HepG2 (cell line): Measurements from ENCODE around the gene PSMA7. TPM values are rescaled to one million over a fixed set of nuclear protein-coding genes. Genes with fewer than 3 reads are reported as not detected.

Experiments used
- DMAP1 ChIP-seq: IDR thresholded peaks from 2 replicates; pipeline ENCODE4 v1.6.1; 2016
- DPF2 ChIP-seq: sonication (generic); formaldehyde crosslinking; IDR thresholded peaks from 2 replicates; pipeline ENCODE4 v1.4.0; 2020; ENCODE audit warnings: mild to moderate bottlenecking, low read depth, missing genetic modification reagents, borderline replicate concordance
- JUND ChIP-seq: sonication (generic); formaldehyde crosslinking; IDR thresholded peaks from 2 replicates; pipeline ENCODE4 v1.8.0; 2022; ENCODE audit warnings: mild to moderate bottlenecking, missing genetic modification reagents
- MTA3 ChIP-seq: sonication (generic); formaldehyde crosslinking; IDR thresholded peaks from 2 replicates; pipeline ENCODE4 v1.4.0; 2020; ENCODE audit warnings: missing genetic modification reagents
- MYPOP ChIP-seq: sonication (generic); formaldehyde crosslinking; IDR thresholded peaks from 2 replicates; pipeline ENCODE4 v1.8.1; 2023; ENCODE audit warnings: mild to moderate bottlenecking, moderate library complexity, missing genetic modification reagents
- NKX3-1 ChIP-seq: sonication (generic); formaldehyde crosslinking; IDR thresholded peaks from 2 replicates; pipeline ENCODE4 v1.5.0; 2020; ENCODE audit warnings: missing genetic modification reagents
- SATB2 ChIP-seq: sonication (generic); formaldehyde crosslinking; IDR thresholded peaks from 2 replicates; pipeline ENCODE4 v1.5.0; 2020; ENCODE audit warnings: missing genetic modification reagents
- SETDB1 ChIP-seq: sonication (generic); formaldehyde crosslinking; IDR thresholded peaks from 2 replicates; pipeline ENCODE4 v1.5.1; 2020; ENCODE audit warnings: missing genetic modification reagents, mild to moderate bottlenecking, borderline replicate concordance
- SRSF4 ChIP-seq: fragments of 200-400 bp; formaldehyde crosslinking; IDR thresholded peaks from one replicate; pipeline ENCODE4 v1.6.1; 2018; ENCODE audit warnings: mild to moderate bottlenecking, low read depth, low read length, moderate library complexity; ENCODE audit not compliant: poor library complexity, severe bottlenecking
- XBP1 ChIP-seq: sonication (generic); formaldehyde crosslinking; IDR thresholded peaks from 2 replicates; pipeline ENCODE4 v1.5.0; 2020; ENCODE audit warnings: missing genetic modification reagents
- ZKSCAN1 ChIP-seq: fragments of 150-350 bp; IDR thresholded peaks from 2 replicates; pipeline ENCODE4 v1.6.1; 2014; ENCODE audit warnings: low read length
- ZMAT3 ChIP-seq: sonication (generic); formaldehyde crosslinking; conservative IDR thresholded peaks from 2 replicates; pipeline ENCODE4 v1.7.0; 2021; ENCODE audit warnings: missing genetic modification reagents
- ZNF121 ChIP-seq: sonication (generic); formaldehyde crosslinking; IDR thresholded peaks from 2 replicates; pipeline ENCODE4 v1.5.0; 2020; ENCODE audit warnings: mild to moderate bottlenecking, missing genetic modification reagents
- ZNF253 ChIP-seq: sonication (generic); formaldehyde crosslinking; IDR thresholded peaks from 2 replicates; pipeline ENCODE4 v1.8.0; 2022; ENCODE audit warnings: mild to moderate bottlenecking, missing genetic modification reagents, borderline replicate concordance
- polyA plus RNA-seq, 8 experiments: library from polyadenylated mRNA; depleted of rRNA in 3 of 8; stranded (reverse) in 7 of 8; unstranded in 1 of 8; fragments of >200 nt; fragmentation: Illumina TruSeq in 4 of 8; extraction: Trizol in 4 of 8; gene quantifications; 2 replicates each; pipeline versions ENCODE4 v1.2.1 to v1.2.3, GENCODE V29; 2011 to 2016; ENCODE audit warnings: low read depth in 4 of 8, missing spikeins in 1 of 8, mixed read lengths in 1 of 8; ENCODE audit not compliant: insufficient read depth in 1 of 8
- total RNA-seq, 5 experiments: library from RNA; depleted of rRNA; stranded (reverse); fragments of >200 nt; fragmentation: Illumina TruSeq; extraction: Trizol; gene quantifications; 2 replicates each; pipeline ENCODE4 v1.2.3, GENCODE V29; 2016; ENCODE audit warnings: low read depth in 1 of 5
- TF ChIP-seq, protein P1 (sequence below): IDR thresholded peaks from 2 replicates; pipeline ENCODE4 v1.4.0; 2020; ENCODE audit warnings: mild to moderate bottlenecking, missing genetic modification reagents
- TF ChIP-seq, protein P2 (sequence below): IDR thresholded peaks from 2 replicates; pipeline ENCODE4 v1.6.1; 2012; ENCODE audit warnings: inconsistent platforms
- TF ChIP-seq, protein P3 (sequence below): sonication (generic); formaldehyde crosslinking; IDR thresholded peaks from 2 replicates; pipeline ENCODE4 v1.5.1; 2020; ENCODE audit warnings: mild to moderate bottlenecking, missing genetic modification reagents, moderate library complexity

PSMA7 gene
- total and polyA plus RNA-seq, 2 of the 13 experiments (the other 11 are each of a cell fraction or from before 2014, with no cell fraction given): 531 to 631 TPM

DNA sequence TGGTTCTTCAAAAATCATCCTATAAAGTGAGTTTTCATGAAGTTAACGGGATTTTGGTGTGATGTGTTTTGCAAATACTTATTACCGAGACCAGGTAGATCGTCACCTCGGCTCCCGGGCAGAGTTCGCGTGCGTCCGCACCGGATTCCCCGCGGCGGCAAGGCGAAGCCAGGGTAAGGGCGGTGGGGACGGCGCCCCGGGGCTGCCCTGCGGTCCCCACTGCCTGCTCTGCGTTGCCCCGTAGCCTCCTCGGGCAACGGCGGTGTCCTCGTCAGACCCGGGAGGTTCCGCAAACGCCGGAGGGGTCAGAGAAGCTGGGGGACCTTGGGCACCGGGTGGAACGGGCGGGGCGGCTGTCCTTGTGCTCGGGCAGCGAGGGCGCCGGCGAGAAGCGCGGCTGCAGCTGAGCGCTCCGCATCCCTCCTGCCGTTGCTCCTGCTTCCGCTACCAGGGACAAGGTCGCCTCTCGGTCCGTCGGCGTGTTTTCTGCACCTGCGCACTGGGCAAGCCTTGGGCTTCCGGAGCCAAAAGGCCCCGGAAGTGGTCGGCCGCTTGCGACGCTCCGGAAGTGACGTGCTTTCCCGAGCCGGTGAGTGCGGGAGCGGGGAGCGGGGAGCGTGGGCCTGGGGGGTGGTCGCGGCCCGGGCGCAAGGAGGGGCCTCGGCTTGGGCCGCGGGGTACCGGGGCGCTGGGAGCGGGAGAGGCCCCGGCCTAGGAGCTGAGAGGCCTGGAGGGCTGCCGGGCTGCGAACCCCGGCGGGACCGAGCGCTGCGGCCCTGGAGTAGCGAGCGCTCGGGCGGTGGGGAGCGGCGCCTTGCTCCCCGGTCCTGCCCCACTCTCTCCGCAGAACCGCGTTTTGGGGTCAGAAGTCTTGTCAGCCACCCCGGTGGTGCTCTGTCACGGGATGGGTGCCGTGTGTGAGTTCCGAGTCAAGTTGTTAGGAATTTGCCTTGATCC, 39.6 kb upstream of the PSMA7 start, which contains the start of gene MTG2 (continued):
- peak; percentile 80 for TF ChIP-seq XBP1
- peak; percentile 99 for TF ChIP-seq NKX3-1 (CRISPR knock-in tag)
- peak; percentile 90 for TF ChIP-seq ZMAT3 (CRISPR knock-in tag)
- peak; percentile 96 for TF ChIP-seq MYPOP
- TF ChIP-seq, protein P1, sequence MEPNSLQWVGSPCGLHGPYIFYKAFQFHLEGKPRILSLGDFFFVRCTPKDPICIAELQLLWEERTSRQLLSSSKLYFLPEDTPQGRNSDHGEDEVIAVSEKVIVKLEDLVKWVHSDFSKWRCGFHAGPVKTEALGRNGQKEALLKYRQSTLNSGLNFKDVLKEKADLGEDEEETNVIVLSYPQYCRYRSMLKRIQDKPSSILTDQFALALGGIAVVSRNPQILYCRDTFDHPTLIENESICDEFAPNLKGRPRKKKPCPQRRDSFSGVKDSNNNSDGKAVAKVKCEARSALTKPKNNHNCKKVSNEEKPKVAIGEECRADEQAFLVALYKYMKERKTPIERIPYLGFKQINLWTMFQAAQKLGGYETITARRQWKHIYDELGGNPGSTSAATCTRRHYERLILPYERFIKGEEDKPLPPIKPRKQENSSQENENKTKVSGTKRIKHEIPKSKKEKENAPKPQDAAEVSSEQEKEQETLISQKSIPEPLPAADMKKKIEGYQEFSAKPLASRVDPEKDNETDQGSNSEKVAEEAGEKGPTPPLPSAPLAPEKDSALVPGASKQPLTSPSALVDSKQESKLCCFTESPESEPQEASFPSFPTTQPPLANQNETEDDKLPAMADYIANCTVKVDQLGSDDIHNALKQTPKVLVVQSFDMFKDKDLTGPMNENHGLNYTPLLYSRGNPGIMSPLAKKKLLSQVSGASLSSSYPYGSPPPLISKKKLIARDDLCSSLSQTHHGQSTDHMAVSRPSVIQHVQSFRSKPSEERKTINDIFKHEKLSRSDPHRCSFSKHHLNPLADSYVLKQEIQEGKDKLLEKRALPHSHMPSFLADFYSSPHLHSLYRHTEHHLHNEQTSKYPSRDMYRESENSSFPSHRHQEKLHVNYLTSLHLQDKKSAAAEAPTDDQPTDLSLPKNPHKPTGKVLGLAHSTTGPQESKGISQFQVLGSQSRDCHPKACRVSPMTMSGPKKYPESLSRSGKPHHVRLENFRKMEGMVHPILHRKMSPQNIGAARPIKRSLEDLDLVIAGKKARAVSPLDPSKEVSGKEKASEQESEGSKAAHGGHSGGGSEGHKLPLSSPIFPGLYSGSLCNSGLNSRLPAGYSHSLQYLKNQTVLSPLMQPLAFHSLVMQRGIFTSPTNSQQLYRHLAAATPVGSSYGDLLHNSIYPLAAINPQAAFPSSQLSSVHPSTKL (CRISPR knock-in tag): no peak; the same call in 1 of the 2 replicates
- peak; percentile 86 for TF ChIP-seq JUND (CRISPR knock-in tag)
- peak; percentile 94 for TF ChIP-seq SATB2 (CRISPR knock-in tag)
- peak; percentile 79 for TF ChIP-seq SRSF4
- no peak for TF ChIP-seq MTA3 (CRISPR knock-in tag)
- TF ChIP-seq DPF2 (CRISPR knock-in tag): no peak
- TF ChIP-seq ZNF253 (CRISPR knock-in tag): peak; percentile 90; the same call in 1 of the 2 replicates
- no peak for TF ChIP-seq SETDB1 (CRISPR knock-in tag)
- peak; percentile 96 for TF ChIP-seq DMAP1 (CRISPR knock-in tag)
- TF ChIP-seq, protein P2, sequence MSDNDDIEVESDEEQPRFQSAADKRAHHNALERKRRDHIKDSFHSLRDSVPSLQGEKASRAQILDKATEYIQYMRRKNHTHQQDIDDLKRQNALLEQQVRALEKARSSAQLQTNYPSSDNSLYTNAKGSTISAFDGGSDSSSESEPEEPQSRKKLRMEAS: peak; percentile 95
- peak; percentile 73 for TF ChIP-seq ZNF121 (CRISPR knock-in tag)
- TF ChIP-seq, protein P3, sequence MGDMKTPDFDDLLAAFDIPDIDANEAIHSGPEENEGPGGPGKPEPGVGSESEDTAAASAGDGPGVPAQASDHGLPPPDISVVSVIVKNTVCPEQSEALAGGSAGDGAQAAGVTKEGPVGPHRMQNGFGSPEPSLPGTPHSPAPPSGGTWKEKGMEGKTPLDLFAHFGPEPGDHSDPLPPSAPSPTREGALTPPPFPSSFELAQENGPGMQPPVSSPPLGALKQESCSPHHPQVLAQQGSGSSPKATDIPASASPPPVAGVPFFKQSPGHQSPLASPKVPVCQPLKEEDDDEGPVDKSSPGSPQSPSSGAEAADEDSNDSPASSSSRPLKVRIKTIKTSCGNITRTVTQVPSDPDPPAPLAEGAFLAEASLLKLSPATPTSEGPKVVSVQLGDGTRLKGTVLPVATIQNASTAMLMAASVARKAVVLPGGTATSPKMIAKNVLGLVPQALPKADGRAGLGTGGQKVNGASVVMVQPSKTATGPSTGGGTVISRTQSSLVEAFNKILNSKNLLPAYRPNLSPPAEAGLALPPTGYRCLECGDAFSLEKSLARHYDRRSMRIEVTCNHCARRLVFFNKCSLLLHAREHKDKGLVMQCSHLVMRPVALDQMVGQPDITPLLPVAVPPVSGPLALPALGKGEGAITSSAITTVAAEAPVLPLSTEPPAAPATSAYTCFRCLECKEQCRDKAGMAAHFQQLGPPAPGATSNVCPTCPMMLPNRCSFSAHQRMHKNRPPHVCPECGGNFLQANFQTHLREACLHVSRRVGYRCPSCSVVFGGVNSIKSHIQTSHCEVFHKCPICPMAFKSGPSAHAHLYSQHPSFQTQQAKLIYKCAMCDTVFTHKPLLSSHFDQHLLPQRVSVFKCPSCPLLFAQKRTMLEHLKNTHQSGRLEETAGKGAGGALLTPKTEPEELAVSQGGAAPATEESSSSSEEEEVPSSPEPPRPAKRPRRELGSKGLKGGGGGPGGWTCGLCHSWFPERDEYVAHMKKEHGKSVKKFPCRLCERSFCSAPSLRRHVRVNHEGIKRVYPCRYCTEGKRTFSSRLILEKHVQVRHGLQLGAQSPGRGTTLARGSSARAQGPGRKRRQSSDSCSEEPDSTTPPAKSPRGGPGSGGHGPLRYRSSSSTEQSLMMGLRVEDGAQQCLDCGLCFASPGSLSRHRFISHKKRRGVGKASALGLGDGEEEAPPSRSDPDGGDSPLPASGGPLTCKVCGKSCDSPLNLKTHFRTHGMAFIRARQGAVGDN (CRISPR knock-in tag): peak; percentile 99
- TF ChIP-seq ZKSCAN1: no peak
